Neural cell (in vitro differentiated cells): ENCODE data around the gene CTTNBP2NL.

Experiments used
- EP300 ChIP-seq: fragments of 450-650 bp; conservative IDR thresholded peaks from 2 replicates; pipeline ENCODE4 v1.6.1; 2014; ENCODE audit warnings: antibody characterized with exemption, mild to moderate bottlenecking, moderate library complexity; ENCODE audit not compliant: poor library complexity, severe bottlenecking
- TF ChIP-seq, protein P1 (sequence below): fragments of 450-650 bp; IDR thresholded peaks from 2 replicates; pipeline ENCODE4 v1.5.1; 2014; ENCODE audit warnings: antibody characterized with exemption, mild to moderate bottlenecking, moderate library complexity; ENCODE audit not compliant: poor library complexity, severe bottlenecking

DNA sequence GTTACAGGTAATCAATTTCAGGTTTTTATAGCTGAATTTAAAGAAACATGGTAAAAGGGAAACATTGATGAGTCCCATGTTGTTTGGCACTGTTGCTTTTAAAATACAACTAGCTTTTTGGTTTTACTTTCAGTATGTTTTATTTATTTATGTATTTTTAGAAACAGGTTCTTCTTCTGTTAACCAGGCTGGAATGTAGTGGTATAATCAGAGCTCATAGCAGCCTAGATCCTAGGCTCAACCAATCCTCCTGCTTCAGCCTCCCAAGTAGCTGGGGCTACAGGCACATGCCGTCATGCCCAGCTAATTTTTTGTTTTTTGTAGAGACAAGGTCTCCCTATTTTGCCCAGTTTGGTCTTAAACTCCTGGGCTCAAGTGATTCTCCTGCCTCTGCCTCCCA lies 50.4 kb downstream of the CTTNBP2NL start:
- TF ChIP-seq, protein P1, sequence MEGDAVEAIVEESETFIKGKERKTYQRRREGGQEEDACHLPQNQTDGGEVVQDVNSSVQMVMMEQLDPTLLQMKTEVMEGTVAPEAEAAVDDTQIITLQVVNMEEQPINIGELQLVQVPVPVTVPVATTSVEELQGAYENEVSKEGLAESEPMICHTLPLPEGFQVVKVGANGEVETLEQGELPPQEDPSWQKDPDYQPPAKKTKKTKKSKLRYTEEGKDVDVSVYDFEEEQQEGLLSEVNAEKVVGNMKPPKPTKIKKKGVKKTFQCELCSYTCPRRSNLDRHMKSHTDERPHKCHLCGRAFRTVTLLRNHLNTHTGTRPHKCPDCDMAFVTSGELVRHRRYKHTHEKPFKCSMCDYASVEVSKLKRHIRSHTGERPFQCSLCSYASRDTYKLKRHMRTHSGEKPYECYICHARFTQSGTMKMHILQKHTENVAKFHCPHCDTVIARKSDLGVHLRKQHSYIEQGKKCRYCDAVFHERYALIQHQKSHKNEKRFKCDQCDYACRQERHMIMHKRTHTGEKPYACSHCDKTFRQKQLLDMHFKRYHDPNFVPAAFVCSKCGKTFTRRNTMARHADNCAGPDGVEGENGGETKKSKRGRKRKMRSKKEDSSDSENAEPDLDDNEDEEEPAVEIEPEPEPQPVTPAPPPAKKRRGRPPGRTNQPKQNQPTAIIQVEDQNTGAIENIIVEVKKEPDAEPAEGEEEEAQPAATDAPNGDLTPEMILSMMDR = no peak
- no peak for TF ChIP-seq EP300
